OCI-LY3 (cell line): ENCODE data around the gene ELMO2.

ENCODE experiments used
- H2AFZ ChIP-seq: fragments of 200-600, 300-600 bp; shearing (Covaris generic); 2 replicates; pipeline ENCODE4 v1.6.0; 2014; ENCODE audit warnings: antibody characterized with exemption, low read depth, low read length
- H3K27ac ChIP-seq: fragments of 200-600, 300-600 bp; sonication (generic); 2 replicates; pipeline ENCODE4 v1.5.1; 2014; ENCODE audit warnings: mild to moderate bottlenecking, low read length, moderate library complexity, mixed read lengths
- H3K27me3 ChIP-seq: fragments of 200-600, 300-600 bp; sonication (generic); 2 replicates; pipeline ENCODE4 v1.6.1; 2014; ENCODE audit warnings: low read depth, low read length, mixed read lengths
- H3K36me3 ChIP-seq: fragments of 200-600, 300-600 bp; sonication (generic); replicated peaks from 2 replicates; pipeline ENCODE3; 2014; ENCODE audit warnings: low read depth, low read length, mixed read lengths
- H3K4me1 ChIP-seq: fragments of 300-600, 200-600 bp; sonication (generic); 2 replicates; pipeline ENCODE4 v1.6.1; 2014; ENCODE audit warnings: low read length, mixed read lengths
- H3K4me2 ChIP-seq: fragments of 200-600, 300-600 bp; sonication (generic); 2 replicates; pipeline ENCODE4 v1.6.1; 2014; ENCODE audit warnings: low read length, mixed read lengths
- H3K4me3 ChIP-seq: fragments of 300-600, 200-600 bp; sonication (generic); 2 replicates; pipeline ENCODE4 v1.5.1; 2014; ENCODE audit warnings: antibody characterized with exemption, mild to moderate bottlenecking, low read length, moderate library complexity
- H3K79me2 ChIP-seq: fragments of 300-600, 200-600 bp; shearing (Covaris generic); 2 replicates; pipeline ENCODE4 v1.6.1; 2014; ENCODE audit warnings: mild to moderate bottlenecking, low read length, mixed read lengths
- H3K9ac ChIP-seq: fragments of 300-600, 200-600 bp; shearing (Covaris generic); 2 replicates; pipeline ENCODE4 v1.6.0; 2014; ENCODE audit warnings: mild to moderate bottlenecking, low read length, moderate library complexity
- H3K9me3 ChIP-seq: fragments of 200-600, 300-600 bp; shearing (Covaris generic); 2 replicates; pipeline ENCODE4 v1.6.1; 2014; ENCODE audit warnings: low read length, mixed read lengths; ENCODE audit not compliant: insufficient read depth
- H4K20me1 ChIP-seq: fragments of 200-600, 300-600 bp; sonication (generic); 2 replicates; pipeline ENCODE4 v1.6.1; 2016; ENCODE audit warnings: low read length, mixed read lengths; ENCODE audit not compliant: insufficient read depth
- CTCF ChIP-seq: fragments of 200-600, 300-600 bp; sonication (generic); IDR thresholded peaks from 2 replicates; pipeline ENCODE4 v1.5.1; 2014; ENCODE audit warnings: antibody characterized with exemption, low read length, low read depth
- EZH2phosphoT487 ChIP-seq: fragments of 200-600 bp; shearing (Covaris generic); IDR thresholded peaks from 2 replicates; pipeline ENCODE4 v1.6.1; 2018; ENCODE audit warnings: antibody characterized with exemption, mixed run types, low read depth

Gene ELMO2

GRCh38 chr20:46342010-46342378 is 64.4 kb downstream of the ELMO2 start:
- H3K36me3 ChIP-seq = no peaks in the 10 kb centered on the region
- H3K27me3 ChIP-seq = peaks cover 55% of the 10 kb centered on the region
- no peaks in the 10 kb centered on the region for H3K4me1 ChIP-seq
- no peak overlapping the region for H3K4me3 ChIP-seq
- H3K79me2 ChIP-seq = no peaks in the 10 kb centered on the region
- H4K20me1 ChIP-seq = no peaks in the 10 kb centered on the region
- H3K4me2 ChIP-seq = no peak overlapping the region
- H3K27ac ChIP-seq = no peak overlapping the region
- no peak overlapping the region for H3K9ac ChIP-seq
- no peaks in the 10 kb centered on the region for H3K9me3 ChIP-seq
- TF ChIP-seq EZH2phosphoT487 (no peak), CTCF (no peak)
- H2AFZ ChIP-seq = no peak overlapping the region

DNA sequence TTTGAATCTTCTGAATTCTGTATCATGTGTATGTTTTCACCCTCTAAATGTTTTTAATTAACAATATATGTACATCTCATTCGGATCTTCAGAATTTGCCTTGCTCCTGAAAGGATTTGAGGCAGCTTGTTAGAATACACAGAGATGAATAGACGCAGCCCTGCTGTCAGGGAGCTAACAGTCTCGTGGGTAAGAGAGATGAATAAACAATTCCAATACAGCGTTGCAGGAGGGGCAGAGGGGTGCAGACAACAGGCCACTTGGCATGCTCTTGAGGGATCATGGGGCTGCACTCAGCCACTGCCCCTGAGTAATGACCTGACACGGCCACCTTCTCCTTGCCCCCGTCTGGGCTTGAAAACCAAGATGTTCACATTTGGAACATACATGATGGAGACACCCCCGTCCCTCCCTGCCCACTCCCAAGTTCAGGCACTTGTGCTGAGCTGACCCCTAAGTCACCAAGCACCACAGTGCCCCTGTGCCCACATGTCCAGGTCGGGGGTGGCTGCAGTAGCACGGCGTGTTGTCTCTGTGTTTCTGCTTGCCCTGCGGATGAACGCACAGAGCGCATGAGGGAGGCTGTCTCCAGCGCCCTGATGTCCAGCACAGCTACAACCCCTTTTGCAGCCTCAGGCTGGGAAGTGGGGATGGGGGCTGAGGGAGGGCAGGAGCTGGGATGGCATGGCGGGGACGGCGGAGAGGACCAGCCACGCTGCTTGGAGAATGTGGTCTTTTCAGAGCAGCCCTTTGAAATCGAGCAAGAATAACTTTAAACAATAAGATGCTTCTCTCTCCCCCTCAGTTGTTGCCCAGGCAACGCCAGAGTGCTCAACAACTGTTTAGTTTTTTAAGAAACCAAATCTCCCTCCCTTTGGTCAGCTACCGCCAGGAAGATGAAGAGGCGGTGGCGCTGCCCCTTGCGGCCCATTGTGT is 65.1 kb downstream of the ELMO2 start:
- Histone ChIP-seq H2AFZ (no peak overlapping the region), H3K27me3 (peaks cover 61% of the 10 kb centered on the region), H3K4me3 (no peak overlapping the region), H3K36me3 (no peaks in the 10 kb centered on the region), H4K20me1 (no peaks in the 10 kb centered on the region), H3K9me3 (no peaks in the 10 kb centered on the region), H3K79me2 (no peaks in the 10 kb centered on the region), H3K9ac (no peak overlapping the region), H3K4me1 (no peaks in the 10 kb centered on the region), H3K4me2 (no peak overlapping the region), H3K27ac (no peak overlapping the region)
- TF ChIP-seq EZH2phosphoT487 = no peak
- TF ChIP-seq CTCF = no peak

DNA sequence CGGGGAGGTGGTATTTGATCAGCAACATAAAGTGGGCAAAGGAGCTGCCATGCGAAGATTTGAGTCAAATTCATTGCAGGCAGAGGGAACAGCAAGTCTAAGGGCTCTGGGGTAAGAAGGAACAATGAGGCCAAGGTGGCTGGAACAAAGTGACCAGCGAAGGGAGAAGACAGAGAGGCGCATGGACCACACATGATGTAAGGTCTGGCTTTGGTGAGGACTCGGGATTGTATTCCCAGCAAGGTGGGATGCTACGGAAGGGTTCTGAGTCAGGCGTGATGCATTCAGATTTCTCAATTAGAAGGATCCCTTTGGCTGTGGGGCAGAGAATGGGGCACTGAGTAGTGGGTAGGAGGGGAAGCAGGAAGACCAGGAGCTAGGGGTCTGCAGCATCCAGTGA is 67.4 kb downstream of the ELMO2 start:
- no peaks in the 10 kb centered on the region for H3K36me3 ChIP-seq
- no peaks in the 10 kb centered on the region for H4K20me1 ChIP-seq
- TF ChIP-seq EZH2phosphoT487 (no peak), CTCF (no peak)
- H3K27ac ChIP-seq = no peak overlapping the region
- no peaks in the 10 kb centered on the region for H3K79me2 ChIP-seq
- H3K4me3 ChIP-seq = no peak overlapping the region
- H3K4me1 ChIP-seq = no peaks in the 10 kb centered on the region
- H3K9me3 ChIP-seq = no peaks in the 10 kb centered on the region
- peaks cover 76% of the 10 kb centered on the region for H3K27me3 ChIP-seq
- no peak overlapping the region for H3K9ac ChIP-seq
- no peak overlapping the region for H2AFZ ChIP-seq
- no peak overlapping the region for H3K4me2 ChIP-seq

DNA sequence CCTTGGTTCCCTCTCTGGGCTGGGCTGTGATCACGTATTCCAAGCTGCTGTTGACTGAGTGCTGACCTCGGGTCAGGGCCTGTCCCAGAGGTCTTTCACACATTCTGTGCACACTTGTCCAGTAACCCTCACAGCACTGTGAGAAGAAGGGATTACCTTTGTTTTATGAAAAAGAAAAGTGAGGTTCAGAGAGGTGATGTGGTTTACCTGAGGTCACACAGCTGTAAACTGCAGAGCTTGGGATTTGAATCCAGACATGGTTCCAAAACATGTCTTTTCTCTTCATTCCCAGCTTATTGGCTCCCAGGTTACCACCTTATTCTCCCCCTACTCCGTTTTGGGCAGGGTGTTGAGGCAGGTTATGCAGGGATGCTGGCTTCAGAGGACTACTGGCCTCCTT is 69.7 kb downstream of the ELMO2 start:
- Histone ChIP-seq H3K9me3 (no peaks in the 10 kb centered on the region), H3K36me3 (no peaks in the 10 kb centered on the region), H3K27ac (no peak overlapping the region), H3K4me1 (no peaks in the 10 kb centered on the region), H3K4me3 (no peak overlapping the region), H4K20me1 (no peaks in the 10 kb centered on the region), H3K79me2 (no peaks in the 10 kb centered on the region), H2AFZ (no peak overlapping the region), H3K27me3 (peaks cover 70% of the 10 kb centered on the region), H3K4me2 (no peak overlapping the region), H3K9ac (no peak overlapping the region)
- TF ChIP-seq EZH2phosphoT487 = no peak
- TF ChIP-seq CTCF = no peak
